Measurements from ENCODE around the gene SCN4A.
A peak's percentile ranks its signal among the peaks of the same experiment; 100 is the strongest.
"Not testable (repeated sequence)": the region's sequence is repeated elsewhere in the genome, so short reads cannot be mapped to it uniquely, and the experiment has no call there.

SCN4A gene

GRCh38 chr17:63916566-63917185, 56.0 kb downstream of the SCN4A start:
- no peak for DNase-seq (ENCODE audit: low read depth)

GRCh38 chr17:63915753-63916152, 57.0 kb downstream of the SCN4A start:
- DNase-seq (ENCODE audit: low read depth): not testable (repeated sequence)

GRCh38 chr17:63914471-63914870, 58.2 kb downstream of the SCN4A start:
- no peak for DNase-seq (ENCODE audit: low read depth)

- DNase-seq (ENCODE audit: low read depth): peak; percentile 22
Measured at GRCh38 chr17:63911657-63912100, 61.0 kb downstream of the SCN4A start.

GRCh38 chr17:63911041-63911635, 61.6 kb downstream of the SCN4A start, which contains the start of gene CSHL1:
CSHL1 (minus strand) TSS chr17:63911258; CDS start chr17:63911196, 62 bp downstream.
- no peak for DNase-seq (ENCODE audit: low read depth)

- DNase-seq (ENCODE audit: low read depth): no peak
Measured at GRCh38 chr17:63910096-63910495, 62.6 kb downstream of the SCN4A start.

- DNase-seq (ENCODE audit: low read depth): not testable (repeated sequence)
Measured at GRCh38 chr17:63909586-63909985, 63.1 kb downstream of the SCN4A start.

- not testable (repeated sequence) for DNase-seq (ENCODE audit: low read depth)
Measured at GRCh38 chr17:63907161-63907778, 65.4 kb downstream of the SCN4A start.

GRCh38 chr17:63904796-63905195, 67.9 kb downstream of the SCN4A start:
- DNase-seq (ENCODE audit: low read depth): not testable (repeated sequence)

- DNase-seq (ENCODE audit: low read depth): not testable (repeated sequence)
Measured at GRCh38 chr17:63903787-63904201, 68.9 kb downstream of the SCN4A start.

GRCh38 chr17:63901971-63902370, 70.7 kb downstream of the SCN4A start:
- not testable (repeated sequence) for DNase-seq (ENCODE audit: low read depth)

- DNase-seq (ENCODE audit: low read depth): not testable (repeated sequence)
Measured at GRCh38 chr17:63898899-63899798, 73.6 kb downstream of the SCN4A start.

- DNase-seq (ENCODE audit: low read depth): not testable (repeated sequence)
Measured at GRCh38 chr17:63896524-63897354, 76.0 kb downstream of the SCN4A start, which contains the start of gene CSH1. CSH1 (minus strand) TSS chr17:63896574; CDS start chr17:63896511, 63 bp downstream.

- DNase-seq (ENCODE audit: low read depth): not testable (repeated sequence)
Measured at GRCh38 chr17:63894821-63895220, 77.9 kb downstream of the SCN4A start.

- not testable (repeated sequence) for DNase-seq (ENCODE audit: low read depth)
Measured at GRCh38 chr17:63894021-63894420, 78.7 kb downstream of the SCN4A start.

- DNase-seq (ENCODE audit: low read depth): not testable (repeated sequence)
Measured at GRCh38 chr17:63892316-63893037, 80.2 kb downstream of the SCN4A start.

- not testable (repeated sequence) for DNase-seq (ENCODE audit: low read depth)
Measured at GRCh38 chr17:63889026-63889848, 83.5 kb downstream of the SCN4A start.
